Esophagus squamous epithelium (tissue), 5 donors: ENCODE measurements around the gene GGN. TPM values are rescaled to one million over a fixed set of nuclear protein-coding genes. Genes with fewer than 3 reads are reported as not detected.
A peak's percentile ranks its signal among the peaks of the same experiment; 100 is the strongest.
"Not testable (repeated sequence)": the region's sequence is repeated elsewhere in the genome, so short reads cannot be mapped to it uniquely, and the experiment has no call there.

ENCODE experiments used
- DNase-seq: peaks from one replicate; lab custom pipeline; 2025; lab: John Stamatoyannopoulos, UW
- H3K27ac ChIP-seq, 4 donors: fragments of 200-600 bp; sonication (generic); one replicate each; pipeline ENCODE4 v1.5.1; 2016 to 2019; ENCODE audit warnings: mild to moderate bottlenecking in 1 of 4
- H3K27me3 ChIP-seq, 4 donors: fragments of 200-600 bp; sonication (generic); 1 replicate in 3 of 4; 2 replicates in 1 of 4; pipeline versions ENCODE4 v1.5.1 to v1.6.0; 2017 to 2021; ENCODE audit warnings: antibody characterized with exemption in 1 of 4
- H3K36me3 ChIP-seq, 3 donors: fragments of 200-600 bp; sonication (generic); one replicate each; pipeline ENCODE4 v1.5.1; 2016 to 2019
- H3K4me1 ChIP-seq, 3 donors: fragments of 200-600 bp; sonication (generic); one replicate each; pipeline ENCODE4 v1.5.1; 2017 to 2019
- H3K4me3 ChIP-seq, 4 donors: fragments of 200-600 bp; sonication (generic); 1 replicate in 3 of 4; 2 replicates in 1 of 4; pipeline ENCODE4 v1.5.1; 2016 to 2019; ENCODE audit warnings: mild to moderate bottlenecking in 2 of 4, moderate library complexity in 1 of 4
- H3K9me3 ChIP-seq, 3 donors: fragments of 200-600 bp; sonication (generic); one replicate each; pipeline ENCODE4 v1.5.1; 2016 to 2019
- POLR2A ChIP-seq, 4 donors: fragments of 450-650 bp; IDR thresholded peaks; one replicate each; pipeline ENCODE4 v1.6.1; 2017; ENCODE audit warnings: antibody characterized with exemption in 4 of 4, mild to moderate bottlenecking in 4 of 4, moderate library complexity in 3 of 4
- WGBS, 2 donors: methylation state at CpG; one replicate each; pipeline ENCODE4 v1.1.5; 2018; 5-methylcytosine and 5-hydroxymethylcytosine counted together
- intact Hi-C: fragments of 100-400 bp; cut with DNase I; formaldehyde crosslinking; loops from one replicate; pipeline ENCODE4 v1.15.0; 2022
- total RNA-seq, 4 donors: library from RNA; depleted of rRNA; stranded (reverse); fragments of >200 nt; gene quantifications; one replicate each; pipeline ENCODE4 v1.1.0, GENCODE V29; 2016
- TF ChIP-seq, protein P1 (sequence below), 6 experiments: fragments of 450-650 bp in 4 of 6; fragments of 200-600 bp in 2 of 6; sonication (generic) in 2 of 6; IDR thresholded peaks; one replicate each; pipeline ENCODE4 v1.5.1; 2016 to 2019; ENCODE audit warnings: antibody characterized with exemption in 6 of 6, mild to moderate bottlenecking in 4 of 6, moderate library complexity in 4 of 6
- donor health status: DM: yes; HTN: yes; CAD: no.

Gene GGN
- total RNA-seq, 4 donors from 2014 or later, result 0.15 TPM; not detected in 3

DNA sequence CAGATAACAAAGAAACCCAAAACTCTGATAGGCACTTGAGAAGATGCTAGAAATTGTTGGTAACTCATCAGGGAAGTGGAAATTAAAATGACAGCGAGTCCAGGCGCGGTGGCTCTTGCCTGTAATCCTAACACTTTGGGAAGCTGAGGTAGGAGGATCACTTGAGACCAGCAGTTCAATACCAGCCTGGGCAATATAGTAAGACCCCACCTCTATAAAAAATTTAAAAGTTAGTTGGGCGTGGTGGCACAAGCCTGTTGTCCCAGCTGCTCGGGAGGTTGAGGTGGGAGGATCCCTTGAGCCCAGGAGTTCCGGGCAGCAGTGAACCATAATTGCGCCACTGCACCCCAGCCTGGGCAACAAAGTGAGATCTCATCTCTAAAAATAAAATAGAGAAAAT, 43.1 kb upstream of the GGN start:
- 77 to 79% methylated on average over 7 of the region's 7 CpGs for WGBS, 2 donors
- Histone ChIP-seq H3K27me3 (peaks cover 0 to 43% (median 0%) of the 10 kb centered on the region in 4 donors), H3K36me3 (no peaks in the 10 kb centered on the region), H3K27ac (no peak overlapping the region), H3K4me1 (peaks cover 0 to 8% (median 6%) of the 10 kb centered on the region in 3 donors), H3K9me3 (no peaks in the 10 kb centered on the region), H3K4me3 (no peak overlapping the region)
- DNase-seq, result no peak
- TF ChIP-seq, protein P1, sequence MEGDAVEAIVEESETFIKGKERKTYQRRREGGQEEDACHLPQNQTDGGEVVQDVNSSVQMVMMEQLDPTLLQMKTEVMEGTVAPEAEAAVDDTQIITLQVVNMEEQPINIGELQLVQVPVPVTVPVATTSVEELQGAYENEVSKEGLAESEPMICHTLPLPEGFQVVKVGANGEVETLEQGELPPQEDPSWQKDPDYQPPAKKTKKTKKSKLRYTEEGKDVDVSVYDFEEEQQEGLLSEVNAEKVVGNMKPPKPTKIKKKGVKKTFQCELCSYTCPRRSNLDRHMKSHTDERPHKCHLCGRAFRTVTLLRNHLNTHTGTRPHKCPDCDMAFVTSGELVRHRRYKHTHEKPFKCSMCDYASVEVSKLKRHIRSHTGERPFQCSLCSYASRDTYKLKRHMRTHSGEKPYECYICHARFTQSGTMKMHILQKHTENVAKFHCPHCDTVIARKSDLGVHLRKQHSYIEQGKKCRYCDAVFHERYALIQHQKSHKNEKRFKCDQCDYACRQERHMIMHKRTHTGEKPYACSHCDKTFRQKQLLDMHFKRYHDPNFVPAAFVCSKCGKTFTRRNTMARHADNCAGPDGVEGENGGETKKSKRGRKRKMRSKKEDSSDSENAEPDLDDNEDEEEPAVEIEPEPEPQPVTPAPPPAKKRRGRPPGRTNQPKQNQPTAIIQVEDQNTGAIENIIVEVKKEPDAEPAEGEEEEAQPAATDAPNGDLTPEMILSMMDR (IDR thresholded peaks at IDR 0.05), result no peak
- TF ChIP-seq POLR2A (IDR thresholded peaks at IDR 0.05), result no peak
- intact Hi-C loops, result no loop called here

DNA sequence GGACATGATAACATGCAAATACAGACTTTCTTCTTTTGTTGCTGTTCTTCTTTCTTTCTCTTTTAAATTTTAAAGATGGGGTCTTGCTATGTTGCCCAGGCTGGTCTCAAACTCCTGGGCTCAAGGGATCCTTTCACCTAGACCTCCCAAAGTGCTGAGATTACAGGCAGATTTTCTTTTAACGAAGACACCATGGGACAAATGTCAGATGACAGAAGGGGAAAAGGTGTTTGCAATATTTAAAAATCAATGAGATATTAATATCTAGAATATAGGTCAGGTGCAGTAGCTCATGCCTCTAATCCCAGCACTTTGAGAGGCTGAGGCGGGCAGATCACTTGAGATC, 42.0 kb upstream of the GGN start:
- Histone ChIP-seq H3K27ac (no peak overlapping the region), H3K36me3 (no peaks in the 10 kb centered on the region), H3K9me3 (no peaks in the 10 kb centered on the region), H3K4me3 (no peak overlapping the region), H3K4me1 (peaks cover 0 to 8% (median 6%) of the 10 kb centered on the region in 3 donors), H3K27me3 (peaks cover 0 to 43% (median 0%) of the 10 kb centered on the region in 4 donors)
- 72 to 88% methylated on average over 2 of the region's 2 CpGs for WGBS, 2 donors
- intact Hi-C loops, result no loop called here
- no peak for TF ChIP-seq POLR2A (IDR thresholded peaks at IDR 0.05)
- TF ChIP-seq, protein P1 (IDR thresholded peaks at IDR 0.05), result no peak
- DNase-seq, result no peak

DNA sequence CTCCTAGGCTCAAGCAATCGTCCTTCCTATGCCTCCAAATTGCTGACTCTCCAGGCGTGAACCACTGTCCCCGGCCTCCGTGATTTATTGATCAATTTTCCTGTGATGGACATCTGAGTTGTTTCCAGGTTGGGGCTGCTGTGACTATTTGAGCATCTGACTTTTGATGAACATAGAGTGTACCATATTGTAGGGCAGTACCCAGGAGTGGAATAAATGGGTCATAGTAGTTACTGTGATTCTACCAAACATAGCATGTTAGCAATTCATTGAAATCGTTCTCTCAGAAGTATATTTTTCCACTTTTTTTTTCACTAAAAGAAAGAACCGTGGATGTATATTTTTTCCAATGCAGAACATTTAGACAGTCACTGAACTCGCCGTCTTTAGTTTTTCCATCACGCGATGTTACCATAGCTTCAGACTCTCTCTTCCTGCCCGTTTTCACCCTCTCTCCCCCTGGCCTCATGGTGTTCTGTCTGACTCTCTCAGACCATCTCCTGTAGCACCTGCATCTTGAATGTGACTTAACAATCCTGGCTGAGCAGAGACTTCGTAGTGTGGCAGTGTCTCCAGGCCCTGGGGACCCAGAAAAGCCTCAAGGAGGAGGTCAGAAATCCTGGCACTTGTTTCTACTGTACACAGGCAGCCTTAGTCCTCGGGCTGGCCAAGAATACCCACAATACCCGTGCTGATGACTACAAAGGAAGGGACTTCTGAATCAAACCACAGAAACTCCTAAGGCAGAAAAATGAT, 41.4 kb upstream of the GGN start:
- intact Hi-C loops, result no loop called here
- Histone ChIP-seq H3K27ac (no peak overlapping the region), H3K36me3 (no peaks in the 10 kb centered on the region), H3K27me3 (peaks cover 0 to 43% (median 0%) of the 10 kb centered on the region in 4 donors), H3K4me1 (peaks cover 0 to 8% (median 6%) of the 10 kb centered on the region in 3 donors), H3K4me3 (no peak overlapping the region), H3K9me3 (no peaks in the 10 kb centered on the region)
- 55 to 56% methylated on average over 14 of the region's 14 CpGs for WGBS, 2 donors
- no peak for TF ChIP-seq POLR2A (IDR thresholded peaks at IDR 0.05)
- TF ChIP-seq, protein P1 (IDR thresholded peaks at IDR 0.05), result no peak
- no peak for DNase-seq

DNA sequence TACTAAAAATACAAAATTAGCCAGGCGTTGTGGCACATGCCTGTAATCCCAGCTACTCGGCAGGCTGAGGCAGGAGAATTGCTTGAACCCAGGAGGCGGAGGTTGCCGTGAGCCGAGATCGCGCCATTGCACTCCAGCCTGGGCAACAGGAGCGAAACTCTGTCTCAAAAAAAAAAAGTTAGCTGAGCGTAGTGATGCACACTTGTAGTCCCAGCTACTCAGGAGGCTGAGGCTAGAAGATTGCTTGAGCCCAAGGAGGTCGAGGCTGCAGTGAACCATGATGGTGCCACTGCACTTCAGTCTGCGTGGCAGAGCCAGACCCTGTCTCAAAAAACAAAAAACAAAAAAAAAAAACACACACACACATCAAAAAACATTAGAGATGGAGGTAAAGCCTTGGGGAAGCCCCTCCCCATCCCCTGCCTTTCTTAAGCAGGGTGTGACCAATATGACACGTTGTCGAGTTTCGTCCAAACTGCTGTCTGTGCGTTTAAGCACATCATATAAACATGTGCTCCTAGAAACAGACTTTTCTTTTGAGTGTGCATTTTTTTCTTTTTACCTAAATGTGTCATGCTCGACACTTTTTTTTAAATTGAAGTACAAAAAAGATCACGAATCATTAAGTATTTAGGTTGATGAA, 39.3 kb upstream of the GGN start:
- H3K27ac ChIP-seq, DNase-seq, intact Hi-C loops, H3K36me3 ChIP-seq, H3K4me1 ChIP-seq, H3K4me3 ChIP-seq, H3K9me3 ChIP-seq: not testable (repeated sequence)
- H3K27me3 ChIP-seq, result peaks cover 0 to 40% (median 0%) of the 10 kb centered on the region in 4 donors
- WGBS, 2 donors, result 45 to 54% methylated on average over 16 to 17 of the region's 17 CpGs

DNA sequence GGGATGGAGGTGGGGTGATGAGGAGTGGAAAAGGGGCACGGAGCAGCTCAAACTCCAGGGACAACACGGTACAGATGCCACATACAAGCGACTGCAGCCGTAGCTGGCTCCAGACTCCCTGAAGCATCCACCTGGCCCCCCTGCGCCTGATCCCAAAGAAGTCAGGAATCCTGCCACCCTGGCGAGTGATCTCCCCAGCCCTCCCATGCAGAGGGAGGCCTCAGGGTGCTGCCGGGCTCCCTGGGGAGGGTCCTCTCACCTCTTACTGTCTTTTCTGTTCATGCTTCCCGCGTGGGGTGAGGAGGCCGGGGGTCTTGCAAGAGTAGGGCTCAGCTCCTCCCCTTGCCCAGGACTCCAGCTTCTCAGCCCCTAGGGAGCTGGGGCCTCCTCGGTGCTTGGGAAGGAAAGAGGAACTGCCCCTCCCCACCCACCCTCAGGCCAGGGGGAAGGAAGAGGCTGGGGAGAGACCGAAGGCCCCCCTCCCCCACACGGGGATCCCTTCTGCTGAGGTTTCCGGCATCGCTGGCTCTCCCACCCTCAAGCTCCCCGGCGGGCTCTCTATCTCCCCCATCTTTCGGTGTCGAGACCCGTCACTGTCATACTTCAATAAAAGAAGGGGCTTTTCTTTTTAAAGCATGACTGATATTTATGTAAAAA, 38.1 kb upstream of the GGN start, which contains the start of gene RASGRP4:
TSS of gene RASGRP4 (minus strand) at position 410 of the 657 bp plus-strand sequence. CDS start at position 282, 128 bp downstream.
- intact Hi-C loops, result no loop called here
- no peak for DNase-seq
- Histone ChIP-seq H3K36me3 (no peaks in the 10 kb centered on the region), H3K4me3 (peak within 1 kb of the TSS in 3 of 4 donors; percentile 21 to 54 (median 28)), H3K4me1 (no peaks in the 10 kb centered on the region), H3K9me3 (no peaks in the 10 kb centered on the region), H3K27me3 (peaks cover 0 to 45% (median 0%) of the 10 kb centered on the region in 4 donors), H3K27ac (peak within 1 kb of the TSS in 2 of 4 donors; percentile 1 to 5)
- 24 to 39% methylated on average over 11 of the region's 20 CpGs for WGBS, 2 donors
- no peak for TF ChIP-seq POLR2A (IDR thresholded peaks at IDR 0.05)
- TF ChIP-seq, protein P1 (IDR thresholded peaks at IDR 0.05), result no peak
